NCI-H774 (cell line): ENCODE measurements around the gene MLLT1.
"Not testable (repeated sequence)": the region's sequence is repeated elsewhere in the genome, so short reads cannot be mapped to it uniquely, and the experiment has no call there.

Experiments used
- DNase-seq: peaks from one replicate; lab custom pipeline; 2025; lab: John Stamatoyannopoulos, UW

MLLT1 gene, protein sequence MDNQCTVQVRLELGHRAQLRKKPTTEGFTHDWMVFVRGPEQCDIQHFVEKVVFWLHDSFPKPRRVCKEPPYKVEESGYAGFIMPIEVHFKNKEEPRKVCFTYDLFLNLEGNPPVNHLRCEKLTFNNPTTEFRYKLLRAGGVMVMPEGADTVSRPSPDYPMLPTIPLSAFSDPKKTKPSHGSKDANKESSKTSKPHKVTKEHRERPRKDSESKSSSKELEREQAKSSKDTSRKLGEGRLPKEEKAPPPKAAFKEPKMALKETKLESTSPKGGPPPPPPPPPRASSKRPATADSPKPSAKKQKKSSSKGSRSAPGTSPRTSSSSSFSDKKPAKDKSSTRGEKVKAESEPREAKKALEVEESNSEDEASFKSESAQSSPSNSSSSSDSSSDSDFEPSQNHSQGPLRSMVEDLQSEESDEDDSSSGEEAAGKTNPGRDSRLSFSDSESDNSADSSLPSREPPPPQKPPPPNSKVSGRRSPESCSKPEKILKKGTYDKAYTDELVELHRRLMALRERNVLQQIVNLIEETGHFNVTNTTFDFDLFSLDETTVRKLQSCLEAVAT

DNA sequence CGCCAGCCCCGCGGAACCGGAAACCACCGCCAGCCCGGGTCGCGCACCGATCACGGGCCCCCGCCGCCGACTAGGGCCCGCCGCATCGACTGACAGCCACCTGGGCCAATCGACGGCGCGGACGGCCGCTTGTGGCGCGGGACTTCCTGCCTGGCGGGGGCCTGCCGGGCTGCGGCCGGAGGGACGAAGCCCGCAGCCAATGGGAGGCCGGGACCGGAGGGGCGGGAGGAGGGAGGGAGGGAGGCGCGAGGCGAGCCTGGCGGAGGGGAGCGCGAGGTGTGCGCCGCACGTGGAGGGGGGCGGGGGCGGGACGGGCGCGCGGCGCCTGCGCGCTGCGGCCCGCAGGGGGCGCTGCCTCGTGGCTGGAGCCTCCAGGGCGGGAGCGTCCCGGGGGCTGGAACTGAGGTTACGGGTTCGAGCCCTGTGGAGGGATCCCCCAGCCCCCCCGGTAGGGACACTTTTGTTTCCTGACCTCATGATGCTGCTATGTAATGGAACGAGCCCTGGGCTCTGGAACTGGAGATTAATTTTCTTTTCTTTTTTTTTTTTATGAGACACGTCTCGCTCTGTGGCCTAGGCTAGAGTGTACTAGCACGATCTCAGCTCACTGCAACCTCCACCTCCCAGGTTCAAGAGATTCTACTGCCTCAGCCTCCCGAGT, at the start of gene MLLT1:
Gene MLLT1 (minus strand): TSS at position 45 of the 661 bp plus-strand sequence. CDS start 191 bp downstream, outside the sequence.
- peak; percentile 96 for DNase-seq

DNA sequence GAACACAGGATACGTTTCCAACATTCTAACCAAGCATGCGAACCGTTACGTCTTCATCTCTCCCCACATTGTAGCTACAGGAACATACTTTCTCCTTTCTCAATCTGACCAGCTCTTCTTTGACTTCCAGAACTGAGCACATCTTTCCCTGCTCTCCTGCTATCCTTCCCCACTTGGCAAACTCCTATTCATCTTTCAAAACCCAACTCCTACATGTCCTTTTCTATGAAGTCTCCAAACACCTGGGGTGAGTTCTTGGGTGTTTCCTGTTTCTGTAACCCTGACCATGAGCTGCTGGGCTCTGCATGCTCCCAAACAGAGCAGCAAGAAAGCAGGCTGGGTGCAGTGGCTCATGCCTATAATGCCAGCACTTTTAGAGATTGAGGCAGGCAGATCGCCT, 47.0 kb upstream of the MLLT1 start:
- no peak for DNase-seq

DNA sequence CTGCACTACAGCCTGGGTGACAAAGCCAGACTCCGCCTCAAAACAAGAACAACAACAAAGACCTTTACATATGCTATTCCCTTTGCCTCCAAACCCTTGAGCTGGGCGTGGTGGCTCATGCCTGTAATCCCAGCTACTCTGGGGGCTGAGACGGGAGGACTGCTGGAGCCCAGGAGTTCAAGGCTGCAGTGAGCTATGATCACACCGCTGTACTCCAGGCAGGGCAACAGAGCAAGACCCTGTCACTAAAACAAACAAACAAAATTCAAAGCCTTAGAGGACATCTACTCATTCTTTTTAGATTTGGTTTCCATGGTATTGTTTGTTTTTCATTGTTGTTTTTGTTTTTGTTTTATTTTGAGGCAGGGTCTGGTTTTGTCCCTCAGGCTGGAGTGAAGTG, 45.8 kb upstream of the MLLT1 start:
- DNase-seq = no peak

DNA sequence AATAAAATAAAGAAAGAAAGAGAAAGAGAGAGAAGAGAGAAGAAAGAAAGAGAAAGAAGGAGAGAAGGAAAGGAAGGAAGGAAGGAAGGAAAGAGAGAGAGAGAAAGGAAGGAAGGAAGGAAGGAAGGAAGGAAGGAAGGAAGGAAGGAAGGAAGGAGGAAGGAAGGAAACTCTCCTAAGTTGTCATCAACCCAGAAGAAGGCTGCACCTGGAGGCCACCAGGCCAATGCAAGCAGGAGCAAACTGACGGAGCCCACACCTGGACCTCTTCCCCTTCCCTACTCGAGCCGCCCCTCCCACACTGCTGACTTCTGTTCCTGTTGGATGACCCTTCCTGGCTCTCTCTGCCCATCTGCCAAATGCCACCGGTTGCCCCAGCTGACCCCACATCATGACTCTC, 45.0 kb upstream of the MLLT1 start:
- no peak for DNase-seq

DNA sequence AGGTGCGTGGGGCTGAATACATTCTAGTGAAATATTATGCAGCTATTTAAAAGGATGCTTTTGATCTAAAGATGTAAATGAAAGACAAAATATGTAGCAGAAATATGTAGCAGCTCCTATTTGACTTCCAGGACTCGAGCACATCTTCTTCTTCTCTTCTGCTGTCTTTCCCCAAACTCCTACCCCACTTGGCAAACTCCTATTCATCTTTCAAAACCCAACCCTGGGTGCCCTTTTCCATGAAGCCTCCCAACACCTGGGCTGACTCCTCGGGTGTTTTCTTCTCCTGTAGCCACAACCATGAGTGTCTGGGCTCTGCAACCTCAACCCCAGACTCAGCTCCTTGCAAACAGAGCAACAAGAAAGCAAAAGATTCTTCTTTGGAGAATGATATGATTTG, 42.5 kb upstream of the MLLT1 start:
- DNase-seq = no peak

DNA sequence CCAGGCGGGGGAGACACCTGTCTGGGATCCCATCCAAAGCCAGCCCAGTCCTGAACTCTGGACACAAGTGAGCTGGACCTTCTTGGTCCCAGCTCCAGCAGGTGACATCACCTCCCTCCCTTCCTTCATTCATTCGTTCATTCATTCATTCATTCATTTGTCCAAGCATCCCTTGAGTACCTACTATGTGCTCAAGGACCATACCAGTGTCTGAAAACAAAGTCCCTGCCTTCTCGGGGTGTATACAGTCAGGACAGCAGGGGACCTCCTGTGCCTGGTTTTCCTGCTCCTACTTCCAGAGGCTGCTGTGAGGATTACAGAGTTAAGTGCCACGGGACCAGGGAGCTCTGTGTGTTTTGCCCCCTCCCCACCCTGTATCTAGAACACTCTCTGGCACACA, 39.6 kb upstream of the MLLT1 start:
- no peak for DNase-seq

DNA sequence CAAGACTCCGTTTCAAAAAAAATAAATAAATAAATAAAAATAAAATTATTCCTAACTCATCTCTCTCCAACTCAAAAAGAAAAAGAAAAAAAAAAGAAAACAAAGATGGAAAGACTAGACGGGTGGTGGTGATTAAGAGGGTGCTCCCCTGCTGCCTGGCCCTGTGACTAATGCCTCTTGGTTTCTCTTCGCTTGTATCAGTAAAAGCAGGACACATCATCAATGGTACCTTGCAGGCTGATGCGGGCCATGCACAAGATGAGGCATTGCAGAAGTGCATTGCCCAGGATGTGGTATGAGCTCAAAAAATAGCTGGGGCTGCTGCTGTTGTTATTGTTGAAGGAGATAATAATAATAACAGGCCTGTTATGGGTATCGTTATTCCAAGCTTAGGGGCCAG, 39.0 kb upstream of the MLLT1 start:
- no peak for DNase-seq

DNA sequence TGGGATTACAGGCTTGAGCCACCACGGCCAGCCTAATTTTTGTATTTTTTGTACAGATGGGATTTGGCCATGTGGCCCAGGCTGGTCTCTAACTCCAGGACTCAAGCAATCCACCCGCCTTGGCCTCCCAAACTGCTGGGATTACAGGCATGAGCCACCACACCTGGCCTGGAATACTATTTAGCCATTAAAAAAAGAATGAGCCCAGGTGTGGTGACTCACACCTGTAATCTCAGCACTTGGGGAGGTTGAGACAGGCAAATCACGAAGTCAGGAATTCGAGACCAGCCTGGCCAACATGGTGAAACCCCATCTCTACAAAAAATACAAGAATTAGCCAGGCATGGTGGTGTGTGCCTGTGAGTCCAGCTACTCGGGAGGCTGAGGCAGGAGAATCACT, 35.9 kb upstream of the MLLT1 start:
- not testable (repeated sequence) for DNase-seq

DNA sequence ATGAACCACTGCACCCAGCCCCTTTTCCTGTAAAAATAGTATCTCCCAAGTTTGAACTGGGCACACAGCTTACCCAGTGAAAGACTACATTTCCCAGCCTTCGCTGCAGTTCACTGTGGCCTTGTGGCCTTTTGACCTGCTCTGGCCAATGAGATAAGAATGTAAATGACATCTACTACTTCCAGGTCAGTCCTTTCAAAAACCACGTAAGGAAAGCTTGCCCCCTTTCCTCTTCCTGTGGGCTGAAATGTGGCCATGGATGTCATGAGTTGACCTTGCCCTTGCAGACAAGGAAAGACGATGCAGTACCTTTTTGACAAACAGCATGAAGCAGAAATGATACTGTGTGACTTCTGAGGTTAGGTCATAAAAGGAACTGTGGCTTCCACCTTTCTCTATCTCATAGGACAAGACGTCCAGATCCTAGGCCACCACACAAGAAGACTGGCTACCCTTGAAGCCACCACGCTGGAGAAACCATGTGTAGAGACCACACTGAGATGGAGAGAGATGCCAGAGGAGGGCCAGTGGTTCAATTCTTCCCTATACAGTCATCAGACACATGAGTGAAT, 33.7 kb upstream of the MLLT1 start:
- no peak for DNase-seq

DNA sequence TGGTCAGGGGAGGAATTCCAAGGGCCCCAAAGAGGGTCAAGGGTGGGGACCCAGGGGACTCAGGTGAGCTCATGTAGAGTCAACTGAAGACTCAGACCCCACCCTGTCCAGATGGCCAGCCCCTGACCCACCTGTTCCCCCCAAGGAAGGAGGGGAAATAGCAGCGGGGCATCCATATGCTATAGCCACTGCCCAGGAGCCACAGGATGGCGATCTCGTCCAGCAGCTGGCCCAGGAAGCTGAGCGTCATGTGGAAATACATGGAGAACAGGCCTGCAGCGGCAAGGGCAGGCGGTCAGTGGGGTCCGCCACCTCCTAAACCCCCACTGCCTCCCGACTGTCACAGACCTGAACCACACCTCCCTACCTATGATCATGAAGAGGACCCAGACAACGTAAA, 32.2 kb upstream of the MLLT1 start:
- no peak for DNase-seq

DNA sequence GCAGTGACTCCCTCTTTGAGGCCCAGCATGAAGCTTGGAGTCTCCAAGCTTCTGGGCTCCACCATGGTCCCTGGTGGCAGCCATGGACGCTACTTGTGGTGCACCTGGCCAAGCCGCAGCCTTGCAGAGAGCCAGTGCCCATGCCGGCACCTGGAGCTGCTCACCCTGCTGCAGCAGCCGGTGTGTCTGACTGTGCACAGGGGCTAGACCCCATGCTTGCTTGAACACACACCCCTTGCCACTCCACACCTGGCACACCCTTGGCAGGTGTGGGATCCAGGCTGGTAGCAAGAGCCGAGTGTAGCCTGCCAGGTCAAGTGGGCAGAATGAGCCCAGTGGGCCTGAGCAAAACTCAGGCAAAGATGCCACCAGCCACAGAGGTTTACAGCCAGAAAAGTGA, 18.6 kb upstream of the MLLT1 start:
- DNase-seq = no peak

DNA sequence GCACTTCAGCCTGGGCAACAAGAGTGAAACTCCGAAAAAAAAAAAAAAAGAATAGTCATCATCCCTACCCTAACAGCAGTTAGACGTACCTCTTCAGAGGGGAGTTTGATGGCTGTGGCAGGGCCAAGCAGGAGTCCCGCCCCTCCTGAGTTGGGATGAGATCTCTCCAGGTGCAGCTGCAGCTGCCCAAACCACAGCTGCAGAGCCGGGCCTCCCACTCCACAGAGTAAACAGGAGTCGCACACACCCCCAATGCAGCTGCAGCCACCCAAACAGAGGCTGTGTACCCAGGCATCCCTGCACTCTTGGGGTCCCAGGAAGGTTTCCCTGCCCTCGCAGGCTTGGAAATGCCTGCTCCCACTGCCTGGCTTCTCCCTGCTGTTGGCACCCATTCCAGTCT, 17.4 kb upstream of the MLLT1 start:
- no peak for DNase-seq

DNA sequence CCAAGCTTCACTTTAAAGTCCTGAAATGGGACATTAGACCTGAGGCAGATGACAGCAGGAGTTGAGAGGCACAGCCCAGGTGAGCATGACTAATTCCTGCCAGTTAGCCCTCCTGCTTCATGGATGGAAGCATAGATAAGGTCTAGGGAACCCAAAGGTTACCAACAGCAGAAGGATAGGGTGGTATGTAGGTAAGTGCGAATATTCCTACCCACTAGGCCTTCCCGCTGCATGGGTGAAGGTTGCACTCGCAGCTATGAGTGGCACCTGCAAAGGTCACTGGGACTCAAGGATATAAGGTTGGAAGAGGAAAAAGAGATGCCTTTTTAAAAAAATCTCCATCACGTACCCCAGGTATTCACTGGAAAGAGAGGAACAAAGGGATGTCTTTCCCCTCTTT, 12.2 kb upstream of the MLLT1 start:
- no peak for DNase-seq

DNA sequence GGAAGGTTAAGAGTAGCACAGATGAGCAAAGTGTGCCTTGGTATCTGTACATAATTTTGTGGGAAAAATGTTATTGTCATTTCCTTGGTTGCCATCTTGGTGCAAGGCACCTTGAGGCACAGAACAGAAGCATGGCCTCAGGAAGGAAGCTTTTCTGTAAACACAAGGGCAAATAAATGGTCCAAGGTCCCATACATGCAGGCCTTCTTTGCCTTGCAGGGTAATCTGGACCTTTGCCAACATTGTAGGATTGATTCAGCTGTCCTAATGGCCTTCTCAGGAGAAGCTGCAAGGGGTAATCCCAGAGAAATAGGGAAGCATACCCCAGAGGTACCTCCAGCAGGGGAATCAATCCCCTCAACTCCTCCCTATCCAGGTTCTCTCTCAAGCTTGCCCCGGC, 9.0 kb upstream of the MLLT1 start:
- DNase-seq = no peak

DNA sequence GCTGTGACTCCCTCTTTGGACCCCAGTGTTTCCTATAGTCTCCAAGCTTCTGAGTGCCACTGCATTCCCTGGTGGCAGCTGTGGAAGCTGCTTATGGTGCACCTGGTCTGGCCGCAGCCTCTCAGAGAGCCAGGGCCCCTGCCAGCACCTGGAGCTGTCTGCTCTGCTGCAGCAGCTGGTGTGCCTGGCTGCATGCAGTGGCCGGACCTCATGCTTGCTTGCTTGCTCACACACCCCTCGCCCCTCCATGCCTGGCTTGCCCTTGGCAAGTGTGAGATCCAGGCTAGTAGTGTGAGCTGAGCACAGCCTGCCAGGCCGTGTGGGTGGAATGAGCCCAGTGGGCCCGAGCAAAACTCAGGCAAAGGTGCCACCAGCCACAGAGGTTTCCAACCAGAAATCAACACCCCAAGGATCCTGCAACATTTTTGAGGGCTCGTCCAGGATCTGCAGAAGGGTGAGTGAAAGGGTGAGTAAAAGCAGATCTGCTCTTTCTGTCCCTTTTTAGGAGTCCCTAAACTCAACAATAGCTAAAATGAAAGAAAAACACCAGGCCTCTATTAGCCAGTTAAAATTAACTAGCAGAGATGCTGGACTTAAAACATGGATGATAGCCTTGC, 7.6 kb upstream of the MLLT1 start:
- no peak for DNase-seq

DNA sequence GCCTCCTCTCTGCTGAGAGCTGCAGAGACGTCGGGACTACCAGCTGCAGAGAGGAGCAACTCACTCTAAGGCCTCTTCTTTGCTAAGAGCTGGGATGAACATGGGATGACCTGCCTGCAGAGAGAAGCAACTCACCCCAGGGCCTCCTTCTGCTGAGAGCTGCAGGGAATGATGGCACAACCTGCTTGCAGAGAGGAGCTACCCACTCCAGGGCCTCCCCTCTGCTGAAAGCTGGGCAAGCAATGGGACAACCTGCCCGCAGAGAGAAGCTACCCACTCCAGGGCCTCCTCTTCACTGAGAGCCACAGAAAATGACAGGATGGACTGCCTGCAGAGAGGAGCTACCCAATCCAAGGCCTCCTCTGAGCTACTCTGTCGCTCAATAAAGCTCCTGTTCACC, 6.9 kb upstream of the MLLT1 start:
- DNase-seq = no peak

DNA sequence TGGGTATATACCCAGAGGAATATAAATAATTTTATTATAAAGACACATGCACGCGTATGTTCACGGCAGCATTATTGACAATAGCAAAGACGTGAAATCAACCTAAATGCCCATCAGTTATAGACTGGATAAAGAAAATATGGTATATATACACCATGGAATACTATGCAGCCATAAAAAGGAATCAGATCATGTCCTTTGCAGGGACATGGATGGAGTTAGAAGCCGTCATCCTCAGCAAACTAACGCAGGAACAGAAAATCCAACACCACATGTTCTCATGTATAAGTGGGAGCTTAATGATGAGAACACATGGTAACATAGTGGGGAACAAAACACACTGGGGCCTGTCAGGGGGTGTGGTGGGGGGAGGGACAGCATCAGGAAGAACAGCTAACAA, 2.6 kb upstream of the MLLT1 start:
- DNase-seq = not testable (repeated sequence)

DNA sequence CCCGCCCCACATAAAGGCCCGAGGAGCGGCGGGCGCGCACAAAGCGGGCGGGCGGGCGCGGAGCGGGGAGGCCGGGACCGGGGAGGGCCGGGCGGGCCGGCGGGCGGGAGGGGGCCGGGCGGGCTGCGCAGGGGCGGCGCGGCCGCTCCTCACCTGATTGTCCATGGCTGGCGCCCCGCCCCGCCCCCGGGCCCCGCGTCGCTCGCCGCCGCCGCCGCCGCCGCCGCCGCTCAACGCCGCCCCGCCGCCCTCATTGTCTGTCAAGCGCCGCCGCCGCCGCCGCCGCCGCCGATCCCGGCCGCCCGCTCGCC, 200 bp downstream of the MLLT1 start:
- no peak for DNase-seq

DNA sequence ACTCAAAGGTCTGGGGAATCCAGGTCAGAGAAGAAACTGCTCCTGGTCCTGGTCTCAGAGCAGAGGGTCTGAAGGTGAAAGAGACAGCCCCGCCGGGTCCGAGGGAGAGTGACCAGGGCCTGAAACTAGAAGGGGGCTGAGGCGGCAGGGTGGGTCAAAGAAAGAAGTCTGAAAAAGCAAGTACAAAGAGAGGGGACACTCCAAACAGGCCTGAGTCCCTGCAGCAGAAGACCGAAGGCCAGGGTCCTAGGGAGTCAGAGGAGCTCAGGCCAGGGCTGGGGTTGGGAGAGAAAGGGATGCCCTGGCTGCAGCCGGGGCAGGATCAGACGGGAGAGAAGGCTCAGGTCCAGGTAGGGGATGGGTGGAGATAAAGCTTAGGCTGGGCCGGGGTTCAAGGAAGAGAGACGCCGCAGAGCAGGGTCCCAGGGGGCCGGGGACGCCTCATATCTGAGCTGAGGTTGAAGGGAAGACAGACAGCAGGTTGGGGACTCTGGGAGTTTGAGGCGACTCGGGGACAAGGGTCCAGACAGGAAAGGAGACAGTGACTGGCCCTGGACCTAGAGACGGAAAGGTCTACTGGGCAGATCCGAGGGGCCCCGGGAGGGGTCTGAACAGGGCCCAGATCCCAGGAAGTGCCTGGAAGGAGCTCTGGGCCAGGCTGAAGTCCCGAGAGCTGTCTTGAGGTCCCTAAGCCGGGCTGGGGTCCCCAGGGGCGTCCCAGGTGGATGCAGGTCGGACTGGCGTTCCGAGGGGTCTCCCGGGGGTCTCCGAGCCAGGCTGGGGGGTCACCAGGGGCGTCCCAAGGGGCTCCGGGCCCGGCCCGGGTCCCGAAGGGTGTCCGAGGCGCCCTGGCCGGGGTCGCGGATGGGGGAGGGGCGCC, 795 bp downstream of the MLLT1 start:
- no peak for DNase-seq

DNA sequence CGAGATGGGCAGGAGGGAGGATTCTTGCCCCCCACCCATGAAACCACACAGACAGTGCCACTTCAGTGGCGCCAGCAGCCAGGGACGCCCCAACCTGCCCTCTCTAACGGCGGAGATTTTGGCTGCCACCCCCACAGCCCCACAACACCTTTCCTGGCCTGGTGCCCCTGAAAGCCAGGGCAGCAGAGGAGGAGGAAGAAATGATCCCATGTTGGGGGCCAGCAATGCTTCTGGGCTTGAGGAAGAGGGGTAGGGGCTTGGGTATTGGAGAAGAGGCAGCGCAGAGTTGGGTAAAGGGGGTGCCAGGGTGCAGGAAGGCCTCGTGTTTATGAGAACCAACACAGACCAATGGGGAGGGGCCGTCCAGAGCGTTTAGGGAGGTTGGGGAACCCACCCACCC, 1.7 kb downstream of the MLLT1 start:
- DNase-seq = no peak

DNA sequence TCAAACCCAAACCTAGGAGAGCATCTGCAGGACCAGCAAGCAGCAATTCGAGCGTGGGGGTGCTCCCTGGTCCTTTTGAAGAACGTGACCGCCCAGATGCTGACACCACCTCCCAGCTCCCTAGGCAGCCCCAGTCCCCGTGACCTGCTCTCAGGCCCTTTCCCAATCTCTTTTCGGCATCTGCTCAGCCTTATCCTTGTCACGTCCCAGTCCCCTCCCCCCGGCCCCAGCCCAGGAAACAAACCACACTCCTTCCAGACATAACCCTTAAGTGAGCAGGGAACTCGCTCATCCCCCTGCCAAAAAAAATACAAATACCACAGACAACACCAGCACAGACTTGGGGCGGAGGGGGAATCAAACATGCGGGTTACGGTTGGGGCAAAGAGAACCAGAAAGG, 3.3 kb downstream of the MLLT1 start:
- DNase-seq = no peak
